SK-N-DZ (cell line): ENCODE measurements around the gene BRSK2.
"Not testable (repeated sequence)": the region's sequence is repeated elsewhere in the genome, so short reads cannot be mapped to it uniquely, and the experiment has no call there.

ENCODE experiments used
- DNase-seq: peaks from one replicate; pipeline ENCODE4 v3.0.0-alpha.2; 2015; ENCODE audit warnings: low spot score

Gene BRSK2

GRCh38 chr11:1498262-1498661 is 108.5 kb downstream of the BRSK2 start:
- no peak for DNase-seq

- no peak for DNase-seq
Observed at GRCh38 chr11:1499261-1499890, 109.6 kb downstream of the BRSK2 start.

GRCh38 chr11:1499899-1500298 is 110.2 kb downstream of the BRSK2 start:
- no peak for DNase-seq

GRCh38 chr11:1500466-1501420 is 111.0 kb downstream of the BRSK2 start:
- DNase-seq: no peak

GRCh38 chr11:1501421-1502167 is 111.9 kb downstream of the BRSK2 start:
- no peak for DNase-seq

GRCh38 chr11:1502168-1502953 is 112.6 kb downstream of the BRSK2 start:
- DNase-seq: no peak

- no peak for DNase-seq
Observed at GRCh38 chr11:1502954-1503707, 113.4 kb downstream of the BRSK2 start.

- DNase-seq: no peak
Observed at GRCh38 chr11:1503708-1504104, 114.0 kb downstream of the BRSK2 start.

- DNase-seq: no peak
Observed at GRCh38 chr11:1504138-1504537, 114.4 kb downstream of the BRSK2 start.

GRCh38 chr11:1504581-1505290 is 115.0 kb downstream of the BRSK2 start:
- no peak for DNase-seq

- DNase-seq: no peak
Observed at GRCh38 chr11:1505480-1505879, 115.7 kb downstream of the BRSK2 start.

- no peak for DNase-seq
Observed at GRCh38 chr11:1506981-1507380, 117.2 kb downstream of the BRSK2 start.

GRCh38 chr11:1507381-1508140 is 117.8 kb downstream of the BRSK2 start:
- no peak for DNase-seq

- DNase-seq: no peak
Observed at GRCh38 chr11:1508491-1508891, 118.8 kb downstream of the BRSK2 start.

- no peak for DNase-seq
Observed at GRCh38 chr11:1508986-1509385, 119.3 kb downstream of the BRSK2 start.

- DNase-seq: no peak
Observed at GRCh38 chr11:1509626-1510255, 120.0 kb downstream of the BRSK2 start.

- not testable (repeated sequence) for DNase-seq
Observed at GRCh38 chr11:1510351-1510750, 120.6 kb downstream of the BRSK2 start.

GRCh38 chr11:1510928-1511327 is 121.2 kb downstream of the BRSK2 start:
- no peak for DNase-seq
